Measurements from ENCODE around the gene LIMS4. TPM values are rescaled to one million over a fixed set of nuclear protein-coding genes. Genes with fewer than 3 reads are reported as not detected.
"Not testable (repeated sequence)": the region's sequence is repeated elsewhere in the genome, so short reads cannot be mapped to it uniquely, and the experiment has no call there.

The LIMS4 gene, protein sequence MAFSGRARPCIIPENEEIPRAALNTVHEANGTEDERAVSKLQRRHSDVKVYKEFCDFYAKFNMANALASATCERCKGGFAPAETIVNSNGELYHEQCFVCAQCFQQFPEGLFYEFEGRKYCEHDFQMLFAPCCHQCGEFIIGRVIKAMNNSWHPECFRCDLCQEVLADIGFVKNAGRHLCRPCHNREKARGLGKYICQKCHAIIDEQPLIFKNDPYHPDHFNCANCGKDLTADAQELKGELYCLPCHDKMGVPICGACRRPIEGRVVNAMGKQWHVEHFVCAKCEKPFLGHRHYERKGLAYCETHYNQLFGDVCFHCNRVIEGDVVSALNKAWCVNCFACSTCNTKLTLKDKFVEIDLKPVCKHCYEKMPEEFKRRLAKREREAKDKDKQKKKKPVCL
- total RNA-seq: not detected

DNA sequence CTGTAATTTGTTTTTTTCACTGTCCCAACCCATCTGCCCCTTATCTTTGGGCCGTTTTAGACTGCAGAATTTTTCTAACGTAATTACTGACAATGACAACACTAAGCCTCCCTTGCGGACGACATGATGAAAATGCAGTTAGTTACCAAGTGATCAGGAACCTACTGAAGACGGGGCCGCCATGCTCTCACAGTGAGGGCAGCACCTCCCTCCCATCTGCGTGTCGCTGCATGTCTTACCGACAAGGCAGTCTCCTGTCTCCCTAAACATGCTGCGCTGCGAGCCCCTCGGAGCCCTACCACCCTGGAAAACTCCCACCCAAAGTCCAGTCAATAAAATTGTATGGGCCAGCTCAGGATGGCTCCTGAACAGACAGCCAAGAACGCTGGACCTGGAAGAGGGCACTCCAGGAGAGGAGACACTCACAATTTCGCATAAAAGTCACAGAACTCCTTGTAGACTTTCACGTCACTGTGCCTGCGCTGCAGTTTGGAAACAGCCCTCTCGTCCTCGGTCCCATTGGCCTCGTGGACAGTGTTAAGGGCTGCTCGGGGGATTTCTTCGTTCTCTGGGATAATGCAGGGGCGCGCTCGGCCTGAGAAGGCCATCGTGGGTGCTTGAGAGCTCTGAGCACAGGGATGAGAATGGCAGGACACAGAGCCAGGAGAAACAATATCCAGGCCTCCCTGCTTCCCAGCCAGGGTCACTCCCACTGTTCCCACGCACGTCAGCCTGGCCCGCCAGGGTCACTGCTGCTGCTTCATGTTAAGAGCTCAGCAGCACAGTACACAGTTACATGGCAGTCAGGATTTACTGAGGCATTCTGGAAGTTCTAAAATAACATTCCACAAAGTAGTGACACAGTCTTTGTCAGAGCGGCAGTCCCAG is at the start of gene LIMS4:
Gene LIMS4 (minus strand): TSS at position 646 of the 888 bp plus-strand sequence. CDS start 38 bp downstream, at position 608.
- not testable (repeated sequence) for DNase-seq

- not testable (repeated sequence) for DNase-seq
Observed at GRCh38 chr2:110499755-110500377, 27.2 kb upstream of the LIMS4 start.

GRCh38 chr2:110496027-110496426 is 23.4 kb upstream of the LIMS4 start:
- not testable (repeated sequence) for DNase-seq

GRCh38 chr2:110494488-110494887 is 21.9 kb upstream of the LIMS4 start:
- not testable (repeated sequence) for DNase-seq

DNA sequence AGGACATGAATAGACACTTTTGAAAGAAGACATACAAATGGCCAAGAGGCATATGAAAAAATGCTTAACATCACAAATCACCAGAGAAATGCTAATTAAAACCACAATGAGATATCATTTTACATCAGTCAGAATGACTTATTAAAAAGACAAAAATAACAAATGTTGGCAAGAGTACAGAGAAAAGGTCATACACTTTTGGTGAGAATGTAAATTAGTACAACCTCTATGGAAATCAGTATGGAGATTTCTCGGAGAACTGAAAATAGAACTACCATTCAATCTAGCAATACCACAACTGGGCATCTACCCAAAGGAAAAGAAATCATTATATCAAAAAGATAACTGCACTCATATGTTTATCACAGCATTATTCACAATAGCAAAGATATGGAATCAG is 16.4 kb upstream of the LIMS4 start:
- DNase-seq: not testable (repeated sequence)

GRCh38 chr2:110482697-110483096 is 10.1 kb upstream of the LIMS4 start:
- DNase-seq: not testable (repeated sequence)

DNA sequence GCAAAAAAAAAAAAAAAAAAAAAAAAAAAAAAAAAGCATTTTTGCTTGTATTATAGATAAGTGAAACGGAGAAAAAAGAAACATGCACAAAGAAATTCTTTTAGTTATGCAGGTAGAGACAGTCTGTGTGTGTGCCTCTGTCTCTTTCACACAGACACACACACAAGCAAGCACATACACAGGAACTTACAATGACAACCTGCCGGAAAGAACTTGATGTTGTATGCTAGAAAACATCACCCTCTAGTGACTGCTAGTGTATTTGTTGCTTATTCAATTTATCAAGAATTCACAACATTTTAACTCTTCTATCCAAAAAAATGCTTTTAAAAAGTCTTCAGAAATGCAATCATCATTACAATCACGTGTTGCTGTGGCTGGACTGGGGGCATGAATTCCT is 8.6 kb upstream of the LIMS4 start:
- not testable (repeated sequence) for DNase-seq

DNA sequence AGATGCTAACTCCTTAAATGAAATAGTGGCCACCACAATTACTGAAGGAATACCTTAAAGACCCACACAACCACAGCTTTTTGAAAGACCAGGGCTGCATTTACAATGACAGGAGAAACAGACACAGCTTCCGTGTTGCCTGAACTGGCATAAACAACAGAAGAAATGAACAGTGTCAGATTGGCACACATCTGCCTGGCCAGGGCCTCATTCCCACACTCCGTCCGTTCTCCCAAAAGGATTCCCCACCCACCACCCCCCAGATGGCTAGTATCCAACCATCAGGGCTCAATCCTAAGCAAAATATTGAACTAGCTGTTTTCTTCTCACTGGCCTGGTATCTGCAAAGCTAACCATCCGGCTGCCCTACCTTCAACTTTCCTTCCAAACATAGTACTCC is 7.5 kb upstream of the LIMS4 start:
- DNase-seq: not testable (repeated sequence)

DNA sequence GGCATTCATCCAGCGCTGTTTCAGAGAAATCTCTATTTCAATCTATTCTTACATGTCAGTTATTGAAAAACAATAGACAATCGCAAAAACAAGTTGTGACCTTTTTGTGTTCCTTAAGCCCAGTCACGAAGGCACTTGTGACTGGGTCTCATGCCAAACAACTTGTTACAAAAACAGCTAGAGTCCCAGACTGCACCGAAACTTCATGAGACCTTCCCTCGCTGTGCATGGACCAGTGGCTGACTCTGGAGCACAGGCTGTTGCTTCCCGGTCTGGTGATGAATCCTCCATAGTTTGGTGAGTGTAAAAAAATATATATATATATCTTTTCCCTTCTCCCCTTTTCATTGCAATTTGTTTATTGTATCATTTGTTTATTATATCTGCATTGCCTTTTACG is 4.8 kb upstream of the LIMS4 start:
- not testable (repeated sequence) for DNase-seq

DNA sequence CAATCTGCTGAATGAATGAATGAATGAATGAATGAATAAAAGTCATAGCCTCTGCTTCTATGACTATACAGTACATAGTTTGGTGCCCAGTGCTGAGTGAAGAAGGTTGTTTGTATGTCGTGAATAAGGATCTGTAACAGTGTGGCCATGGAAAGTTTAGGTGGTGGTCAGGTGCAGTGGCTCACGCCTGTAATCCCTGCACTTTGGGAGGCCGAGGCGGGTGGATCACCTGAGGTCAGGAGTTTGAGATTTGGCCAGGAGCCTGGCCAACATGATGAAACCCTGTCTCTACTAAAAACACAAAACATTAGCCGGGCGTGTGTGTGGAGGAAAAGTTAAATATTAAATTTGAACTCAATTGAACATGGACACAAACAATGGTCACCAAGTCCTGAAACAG is 4.3 kb upstream of the LIMS4 start:
- DNase-seq: not testable (repeated sequence)

DNA sequence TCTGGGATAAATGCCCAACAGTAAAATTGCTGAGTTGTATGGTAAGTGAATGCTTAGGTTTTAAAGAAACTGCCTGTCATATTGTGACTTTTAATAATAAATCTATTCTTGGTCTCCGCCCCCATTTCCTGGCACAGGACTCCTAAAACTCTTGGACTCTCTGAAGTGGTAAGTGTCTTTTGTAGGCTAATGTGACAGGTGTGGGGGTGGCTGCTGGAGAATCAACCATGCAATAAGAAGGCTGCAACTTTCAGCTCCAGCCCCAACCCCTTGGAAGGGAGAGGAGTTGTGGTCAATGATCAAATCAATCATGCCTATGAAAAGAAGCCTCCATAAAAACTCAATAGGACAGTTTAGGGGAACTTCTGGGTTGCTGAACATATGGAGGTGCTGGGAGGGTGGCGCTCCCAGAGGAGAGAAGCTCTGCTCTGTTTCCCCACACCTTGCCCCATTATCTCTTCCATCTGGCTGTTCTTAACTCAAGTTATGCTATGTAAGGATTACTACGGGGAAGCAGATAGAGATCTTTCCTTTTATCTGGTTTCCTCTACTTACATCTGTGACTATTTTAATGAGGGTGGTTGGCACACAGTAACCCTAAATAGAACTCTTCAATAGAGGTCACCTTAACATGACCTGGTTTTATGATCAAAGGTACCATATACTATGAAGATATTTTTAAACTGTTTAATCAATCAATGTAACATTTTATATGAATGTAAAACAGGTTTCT is 3.2 kb upstream of the LIMS4 start:
- not testable (repeated sequence) for DNase-seq

GRCh38 chr2:110474898-110475297 is 2.3 kb upstream of the LIMS4 start:
- DNase-seq: not testable (repeated sequence)

DNA sequence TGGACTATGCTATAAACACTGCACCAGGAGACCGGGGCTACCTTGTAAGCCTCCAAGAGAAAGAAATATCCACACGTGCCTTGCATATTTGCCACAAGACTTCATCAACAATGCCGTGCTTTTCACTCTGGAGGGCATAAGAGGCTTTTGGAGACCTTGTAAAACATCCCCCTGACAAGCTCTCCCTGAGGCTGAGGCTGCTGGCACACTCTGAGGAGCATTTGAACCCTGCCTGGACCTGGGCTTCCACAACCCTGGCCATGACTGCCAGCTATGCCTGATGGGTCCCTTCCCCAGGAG is 393 bp upstream of the LIMS4 start:
- DNase-seq: not testable (repeated sequence)

DNA sequence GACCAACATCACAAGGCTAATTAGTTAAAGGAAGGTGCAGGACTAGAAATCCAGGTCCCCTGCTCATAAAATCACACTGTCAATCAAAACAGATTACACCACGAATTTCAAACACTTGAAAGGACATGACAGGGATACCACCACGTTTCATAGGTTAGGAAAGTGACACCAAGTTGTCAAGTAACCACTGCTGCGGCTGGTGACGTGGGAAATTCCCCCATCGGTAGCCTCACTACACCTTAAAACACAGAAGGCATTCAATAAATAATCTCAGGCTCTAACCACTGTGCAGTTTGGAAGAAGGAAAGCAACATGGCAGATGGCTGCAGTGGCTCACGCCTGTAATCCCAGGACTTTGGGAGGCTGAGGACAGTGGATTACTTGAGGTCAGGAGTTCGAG is 3.7 kb downstream of the LIMS4 start:
- not testable (repeated sequence) for DNase-seq

GRCh38 chr2:110465312-110465711 is 7.3 kb downstream of the LIMS4 start:
- DNase-seq: not testable (repeated sequence)

DNA sequence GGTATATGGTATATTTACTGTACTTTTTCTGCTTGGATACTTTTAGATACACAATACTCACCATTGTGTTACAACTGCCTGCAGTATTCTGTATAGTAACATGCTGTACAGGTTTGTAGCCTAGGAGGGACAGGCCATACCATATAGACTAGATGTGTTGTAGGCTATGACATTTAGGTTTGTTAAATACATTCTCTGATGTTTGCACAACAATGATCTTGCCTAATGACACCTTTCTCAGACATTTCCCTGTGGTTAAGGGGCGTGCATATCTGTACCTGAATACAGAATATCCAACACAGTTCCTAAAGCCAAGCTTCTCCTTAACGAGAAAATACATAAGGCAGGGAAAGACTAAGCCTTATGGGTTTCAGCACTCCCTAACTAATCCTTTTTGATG is 10.2 kb downstream of the LIMS4 start:
- not testable (repeated sequence) for DNase-seq

DNA sequence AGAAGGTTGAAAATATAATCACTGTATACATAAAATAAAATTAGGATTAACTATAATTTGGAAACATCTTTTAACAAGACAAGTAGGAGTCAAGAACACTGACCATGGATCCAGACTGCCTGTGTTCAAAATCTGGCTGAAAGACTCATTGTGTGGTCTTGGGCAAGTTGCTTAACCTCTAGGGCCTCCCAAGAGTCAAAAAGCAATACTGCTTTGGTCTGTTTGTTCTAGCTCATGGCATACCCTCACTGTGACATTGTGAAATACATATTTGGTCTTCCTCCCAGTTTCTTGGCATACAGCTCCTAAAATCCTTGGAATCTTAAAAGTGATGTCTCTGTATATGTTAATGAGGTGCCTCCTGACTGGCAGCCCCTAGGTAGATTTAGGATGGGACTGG is 12.3 kb downstream of the LIMS4 start:
- DNase-seq: not testable (repeated sequence)

- DNase-seq: not testable (repeated sequence)
Observed at GRCh38 chr2:110457214-110457590, 15.4 kb downstream of the LIMS4 start.

DNA sequence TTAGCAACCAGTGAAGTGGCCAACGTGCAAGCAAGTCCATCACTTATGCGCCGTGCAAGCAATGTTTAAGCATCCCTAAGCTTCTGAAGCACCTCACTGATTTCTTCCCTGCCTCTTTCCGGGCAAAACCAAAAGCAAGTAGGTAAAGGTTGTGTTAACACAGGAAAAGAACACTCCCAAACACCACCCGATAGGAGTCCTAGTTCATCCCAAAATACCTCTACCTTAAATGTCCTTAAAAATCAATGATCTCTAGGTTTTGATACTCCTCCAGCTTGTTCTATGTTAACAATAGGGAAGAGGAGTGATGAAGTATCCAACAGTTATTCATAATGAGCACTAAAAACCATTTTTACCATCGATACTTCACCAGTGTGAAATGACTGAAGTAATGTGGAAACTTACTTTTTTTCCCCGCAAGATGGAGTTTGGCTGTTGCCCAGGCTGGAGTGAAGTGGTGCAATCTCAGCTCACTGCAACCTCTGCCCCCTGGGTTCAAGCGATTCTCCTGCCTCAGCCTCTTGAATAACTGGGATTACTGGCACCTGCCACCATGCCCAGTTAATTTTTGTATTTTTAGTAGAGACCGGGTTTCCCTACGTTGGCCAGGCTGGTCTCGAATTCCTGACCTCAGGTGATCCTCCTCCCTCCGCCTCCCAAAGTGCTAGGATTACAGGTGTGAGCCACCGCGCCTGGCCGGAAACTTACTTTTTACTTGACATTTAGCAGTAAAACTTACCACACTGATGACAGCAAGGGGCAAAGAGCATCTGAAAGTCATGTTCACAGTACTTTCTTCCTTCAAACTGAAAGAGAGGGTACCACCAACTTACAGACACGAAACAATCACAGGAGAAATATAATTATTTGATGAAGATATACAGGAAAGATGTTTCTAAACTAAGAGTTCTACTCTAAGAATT is 16.1 kb downstream of the LIMS4 start:
- not testable (repeated sequence) for DNase-seq

DNA sequence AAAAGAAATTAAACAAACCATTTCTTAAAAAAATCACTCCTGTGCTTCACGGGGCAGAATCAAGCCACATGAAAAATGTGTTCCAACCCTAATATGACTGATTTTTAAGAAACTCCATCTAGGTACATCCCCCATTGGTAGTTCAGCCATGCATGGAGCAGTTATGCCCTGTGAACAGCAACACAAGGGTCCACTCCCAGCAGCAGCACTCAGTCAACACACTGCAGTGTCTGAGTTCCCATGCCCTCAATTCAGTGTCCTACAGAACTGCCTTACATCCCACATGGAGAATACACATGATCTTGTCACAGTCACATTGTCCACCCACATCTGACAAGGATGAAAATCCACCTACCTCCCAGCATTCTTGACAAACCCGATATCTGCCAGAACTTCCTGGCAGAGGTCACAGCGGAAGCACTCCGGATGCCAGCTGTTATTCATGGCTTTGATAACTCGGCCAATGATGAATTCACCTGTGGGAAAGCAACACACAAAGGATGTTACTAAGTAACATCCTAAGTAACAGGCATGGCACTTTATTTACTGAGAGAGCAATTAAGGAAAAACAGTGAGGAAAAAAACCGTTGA is 17.4 kb downstream of the LIMS4 start:
- not testable (repeated sequence) for DNase-seq

DNA sequence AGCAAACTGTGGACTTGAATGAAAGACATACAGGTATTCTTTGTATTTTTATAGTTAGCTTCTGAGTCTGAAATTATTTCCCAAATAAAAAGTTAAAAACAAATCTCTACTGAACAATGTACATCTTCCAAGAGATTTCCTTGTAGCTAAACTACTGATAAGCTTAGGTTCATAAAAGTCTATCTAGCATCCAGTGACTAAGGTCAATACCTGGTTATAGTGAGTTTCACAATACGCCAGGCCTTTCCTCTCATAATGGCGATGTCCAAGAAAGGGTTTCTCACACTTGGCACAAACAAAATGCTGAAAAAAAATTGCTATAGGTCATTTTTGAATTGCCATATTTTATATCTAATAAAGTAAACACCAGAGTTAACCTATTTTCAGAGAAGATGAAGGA is 21.7 kb downstream of the LIMS4 start:
- not testable (repeated sequence) for DNase-seq

Data from effector CD4-positive, alpha-beta T cell (primary cell).